Inflammatory macrophage (primary cell): ENCODE data around the gene AP3D1.

Experiments
- DNase-seq, 2 donors: peaks; one replicate each; pipeline ENCODE4 v3.0.0-alpha.2; 2020 to 2022

Gene AP3D1

DNA sequence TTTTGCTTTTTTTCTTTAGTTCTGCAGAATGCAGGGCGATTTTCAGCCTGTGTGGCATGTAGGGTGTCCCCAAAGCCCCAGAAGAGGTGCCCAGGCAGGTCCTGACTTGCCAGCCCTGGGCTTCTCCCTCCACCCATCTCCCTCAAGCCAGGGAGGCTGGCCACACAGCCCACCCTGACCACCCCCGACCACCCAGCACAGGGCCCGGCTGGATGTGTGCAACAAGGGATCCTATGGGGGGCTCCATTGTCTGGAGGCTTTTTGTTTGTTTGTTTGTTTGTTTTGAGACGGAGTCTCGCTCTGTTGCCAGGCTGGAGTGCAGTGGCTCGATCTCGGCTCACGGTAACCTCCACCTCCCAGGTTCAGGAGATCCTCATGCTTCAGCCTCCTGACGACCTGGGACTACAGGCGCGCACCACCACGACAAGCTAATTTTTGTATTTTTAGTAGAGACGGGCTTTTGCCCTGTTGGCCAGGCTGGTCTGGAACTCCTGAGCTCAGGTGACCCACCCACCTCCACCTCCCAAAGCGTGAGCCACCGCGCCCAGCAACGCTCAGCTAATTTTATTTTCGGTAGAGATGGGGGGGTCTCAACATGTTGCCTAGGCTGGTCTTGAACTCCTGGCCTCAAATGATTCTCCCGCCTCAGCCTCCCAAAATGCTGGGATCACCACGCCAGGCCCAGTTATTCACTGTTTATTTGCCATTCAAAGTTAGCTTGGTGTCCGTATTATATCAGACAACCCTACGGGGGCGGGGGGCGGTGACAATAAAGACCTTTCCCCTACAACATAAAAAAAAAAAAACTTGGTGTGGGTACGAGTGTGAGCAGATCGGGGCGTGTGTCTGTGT is 92.6 kb downstream of the AP3D1 start:
- DNase-seq, result no peak

DNA sequence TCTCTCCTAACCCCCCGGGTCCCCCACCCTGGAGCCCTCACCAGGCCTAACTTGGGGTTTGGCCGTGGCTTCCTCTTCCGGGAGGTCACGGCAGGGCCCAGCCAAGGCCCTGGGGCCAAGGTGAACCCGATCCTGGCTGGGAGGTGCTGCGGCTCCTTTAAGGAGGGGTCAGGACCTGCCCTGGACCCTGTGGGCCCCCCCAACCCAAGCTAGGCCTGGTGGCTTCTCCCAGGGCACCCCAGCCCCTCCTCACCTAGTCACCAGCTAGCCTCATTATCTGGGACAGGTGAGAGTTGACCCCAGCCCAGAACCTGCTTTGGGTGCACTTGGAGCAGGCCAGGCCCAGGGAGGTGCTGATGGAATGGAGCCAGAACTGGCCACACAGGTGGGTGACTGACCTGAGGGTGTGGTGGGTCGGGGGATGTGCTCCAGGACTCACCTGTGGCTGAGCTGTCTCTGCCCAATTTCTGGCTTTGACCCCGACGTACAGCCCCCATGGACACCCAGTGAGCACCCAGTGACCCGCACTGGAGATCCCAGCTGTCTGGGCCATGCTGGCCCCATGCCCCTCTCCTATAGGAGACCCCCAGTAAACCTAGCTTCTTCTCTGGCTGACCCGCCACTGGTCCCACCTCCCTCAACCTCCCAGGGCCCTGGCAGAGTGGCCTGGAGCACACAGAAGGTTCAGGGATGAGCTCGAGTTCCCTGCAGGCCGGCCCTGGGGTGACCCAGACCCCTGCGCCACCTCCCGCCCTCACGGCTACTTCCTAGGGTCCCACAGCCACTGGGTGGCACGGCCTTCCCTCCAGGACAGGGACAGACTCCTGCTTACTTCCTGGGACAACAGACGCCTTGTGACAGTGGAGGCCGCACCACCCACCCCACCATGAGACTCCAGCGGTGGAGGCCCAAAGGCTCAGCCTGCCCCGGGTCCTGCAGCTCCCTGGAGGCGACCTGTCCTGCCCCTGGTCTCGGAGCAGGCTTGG is 93.6 kb downstream of the AP3D1 start:
- DNase-seq, result no peak

DNA sequence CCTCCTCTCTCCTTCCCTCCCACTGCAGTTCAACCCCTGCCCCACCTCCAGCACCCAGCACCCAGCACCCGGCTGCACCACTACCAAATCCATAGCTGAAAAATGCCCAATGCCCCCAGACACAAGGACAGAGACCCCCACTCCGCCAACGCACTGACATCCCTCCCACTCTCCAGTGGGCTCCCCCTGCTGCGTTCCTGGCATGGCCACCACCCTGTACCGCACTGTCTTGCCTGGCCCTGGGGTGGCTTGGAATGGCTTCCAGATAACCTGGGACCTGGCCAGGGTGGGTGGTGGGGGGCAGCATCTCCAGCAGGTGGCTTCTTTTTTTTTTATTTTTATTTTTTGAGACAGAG is 94.6 kb downstream of the AP3D1 start:
- no peak for DNase-seq

DNA sequence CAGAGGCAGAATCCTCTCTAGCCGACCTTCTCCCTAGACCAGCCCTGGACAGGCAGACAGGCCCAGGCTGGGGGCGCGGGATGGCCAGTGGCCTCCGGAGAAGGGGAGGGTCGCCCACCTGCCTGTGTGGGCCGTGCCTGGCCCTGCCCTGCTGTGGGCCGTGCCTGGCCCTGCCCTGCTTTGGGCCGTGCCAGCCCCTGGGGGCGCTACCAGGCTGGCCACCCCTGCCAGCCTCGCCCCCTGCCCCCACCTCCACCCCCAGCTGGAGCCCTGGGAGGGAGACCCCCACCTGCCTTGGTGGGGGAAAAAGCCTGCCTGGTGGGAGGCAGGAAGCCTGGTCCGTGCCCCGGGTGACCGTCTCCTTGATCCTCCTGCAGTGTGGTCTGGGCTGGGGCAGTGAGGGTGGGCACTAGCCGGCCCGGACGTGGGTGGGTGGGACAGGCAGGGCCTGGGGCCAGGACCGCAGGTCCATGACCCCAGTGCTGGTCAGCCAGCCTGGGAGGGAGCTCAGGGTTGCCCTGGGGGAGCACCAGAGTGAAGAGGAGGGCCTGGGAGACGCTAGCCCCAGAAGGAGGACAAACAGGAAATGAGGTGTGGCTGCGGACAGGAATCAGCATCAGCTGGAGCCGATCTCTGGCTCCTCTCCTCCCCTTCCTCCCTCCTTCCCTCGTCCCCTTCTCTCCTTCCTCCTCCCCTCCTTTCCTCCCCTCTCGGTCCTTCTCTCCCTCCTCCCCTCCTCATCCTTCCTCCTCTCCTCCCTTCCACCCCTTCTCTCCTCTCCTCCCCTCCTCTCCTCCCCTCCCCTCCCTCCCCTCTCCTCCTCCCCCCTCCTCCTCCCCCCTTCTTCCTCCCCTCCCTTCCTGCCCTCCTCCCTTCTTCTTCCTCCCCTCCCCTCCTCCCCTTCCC is 95.2 kb downstream of the AP3D1 start:
- no peak for DNase-seq

DNA sequence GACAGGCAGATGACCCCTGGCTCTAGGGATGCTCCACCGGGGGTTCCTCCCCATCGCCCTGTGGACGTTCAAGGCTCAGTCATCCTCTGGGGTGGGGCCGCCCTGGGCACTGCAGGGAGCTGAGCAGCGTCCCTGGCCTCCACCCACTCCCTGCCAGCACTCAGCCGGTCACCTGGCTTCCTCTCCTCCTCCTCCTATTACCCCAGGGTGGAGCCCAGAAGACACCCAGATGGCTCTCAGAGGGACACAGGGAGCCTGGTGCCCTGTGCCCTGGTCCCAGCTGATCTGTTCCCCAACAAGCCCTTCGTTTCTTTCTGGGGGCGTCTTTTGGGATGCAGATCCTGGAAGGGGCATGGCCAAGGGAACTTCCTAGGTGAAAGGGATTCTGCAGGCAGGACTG is 96.6 kb downstream of the AP3D1 start:
- no peak for DNase-seq

DNA sequence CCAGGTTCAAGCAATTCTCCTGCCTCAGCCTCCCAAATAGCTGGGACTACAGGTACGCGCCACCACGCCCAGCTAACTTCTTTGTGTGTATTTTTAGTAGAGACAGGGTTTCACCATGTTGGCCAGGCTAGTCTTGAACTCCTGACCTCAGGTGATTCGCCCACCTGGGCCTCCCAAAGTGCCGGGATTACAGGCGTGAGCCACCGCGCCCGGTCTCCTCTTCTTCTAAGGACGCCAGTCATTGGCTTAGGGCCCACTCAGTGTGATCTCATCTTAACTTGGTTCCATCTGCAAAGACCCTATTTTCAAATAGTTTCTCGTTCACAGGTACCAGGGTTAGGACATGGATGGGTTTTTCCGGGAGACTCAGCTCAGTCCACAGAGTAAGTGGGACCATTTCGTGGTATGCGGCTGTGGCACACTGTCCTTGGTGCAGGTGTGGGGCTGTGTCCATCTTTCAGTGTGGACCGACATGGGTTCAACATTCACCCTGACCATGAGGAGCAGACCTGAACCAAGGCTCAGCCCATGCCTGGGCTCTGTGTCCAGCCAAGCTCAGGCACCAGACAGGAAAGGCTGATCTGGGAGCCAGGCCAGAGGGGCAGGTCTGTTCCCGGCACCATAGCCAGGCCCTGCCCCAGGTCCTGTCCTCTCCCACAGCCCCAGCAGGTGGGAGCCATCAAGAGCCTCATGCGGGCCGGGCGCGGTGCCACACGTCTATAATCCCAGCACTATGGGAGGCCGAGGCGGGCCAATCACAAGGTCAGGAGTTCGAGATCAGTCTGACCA is 97.6 kb downstream of the AP3D1 start:
- no peak for DNase-seq

DNA sequence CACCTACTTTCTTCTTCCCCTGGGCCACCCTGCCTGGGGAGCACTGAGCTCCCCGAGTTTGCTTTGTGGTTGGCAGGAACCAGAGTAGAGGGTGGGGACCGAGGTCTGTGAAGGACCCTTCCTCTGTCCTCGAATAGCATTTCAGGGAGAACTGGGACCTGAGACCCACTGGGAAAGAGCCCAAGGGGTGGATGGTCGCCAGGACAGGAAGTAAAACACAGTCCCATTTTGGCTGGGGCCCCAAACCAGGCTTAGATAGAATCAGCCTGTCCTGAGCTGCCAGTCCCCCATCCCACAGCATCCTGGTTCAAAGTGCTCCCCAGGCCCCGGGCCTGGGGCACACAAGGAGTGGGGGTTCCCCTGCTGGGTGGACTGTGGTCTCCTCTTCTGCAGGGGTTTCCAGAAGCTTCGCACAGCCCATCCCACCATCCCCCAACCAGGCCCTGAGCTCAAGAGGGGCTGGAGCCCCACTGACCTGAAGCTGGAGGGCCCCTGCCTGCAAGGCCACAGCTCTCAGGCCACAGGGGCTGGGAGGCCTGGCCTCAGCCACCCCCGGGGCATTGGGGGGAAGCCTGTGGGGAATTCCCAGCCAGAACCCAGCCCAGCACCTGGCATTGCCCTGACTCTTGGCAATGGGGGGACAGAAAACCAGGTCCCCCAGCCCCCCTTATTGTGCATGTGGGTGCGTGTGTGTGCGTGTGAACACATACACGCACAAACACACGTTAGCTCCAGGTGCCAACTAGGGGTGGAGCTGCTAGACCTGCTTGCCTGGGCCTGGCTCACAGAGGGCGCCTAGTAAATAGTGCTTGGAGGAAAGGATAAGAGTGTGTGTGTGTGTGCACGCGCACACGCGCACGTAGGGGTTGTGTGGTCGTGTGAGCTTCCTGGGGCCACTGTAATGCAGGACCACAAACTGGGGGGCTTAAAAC is 99.3 kb downstream of the AP3D1 start:
- no peak for DNase-seq

DNA sequence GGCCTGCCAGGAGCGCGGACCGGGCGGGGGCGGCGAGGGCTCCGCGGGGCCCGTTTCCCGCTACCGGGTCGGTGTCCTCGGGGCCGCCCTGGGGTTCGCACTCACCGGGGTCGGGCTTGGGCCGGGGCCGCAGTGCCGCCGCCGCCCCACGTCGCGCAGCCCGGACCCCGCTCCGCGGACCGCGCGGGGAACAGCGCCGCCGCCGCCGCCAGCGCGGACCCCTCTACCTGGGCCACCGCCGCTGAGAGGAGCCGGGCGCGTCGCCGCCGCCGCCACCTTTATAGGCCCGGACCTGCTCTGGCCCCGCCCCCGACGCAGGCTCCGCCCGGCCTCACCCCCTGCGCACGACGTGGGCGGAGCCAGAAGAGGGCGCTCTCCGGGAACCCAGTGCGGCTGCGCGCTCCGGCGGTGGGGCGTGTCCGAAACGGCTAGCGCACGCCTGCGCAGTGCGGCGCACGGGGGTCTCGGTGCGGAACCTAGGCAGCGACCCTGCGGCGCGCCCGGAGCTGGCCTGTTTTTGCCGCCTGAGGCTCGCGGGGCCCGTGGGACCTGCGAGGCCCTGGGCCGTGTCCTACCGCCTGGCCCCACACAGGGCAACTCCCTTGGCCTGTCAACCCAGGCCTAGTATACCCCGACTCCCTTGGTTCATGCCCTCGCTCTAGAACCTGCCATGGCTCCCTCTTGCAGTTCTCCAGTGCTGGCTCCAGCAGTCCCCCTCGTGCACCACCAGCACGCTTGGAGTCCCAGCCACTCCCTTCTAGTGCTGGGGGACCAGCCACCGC is 100.2 kb downstream of the AP3D1 start, which contains the start of gene MKNK2:
Gene MKNK2 (minus strand): TSS at position 254 of the 782 bp plus-strand sequence. CDS start 393 bp downstream, outside the sequence.
- peak; percentile 89 to 96 for DNase-seq
